GM21367 (cell line): ENCODE results near the gene STAT5A.
"Not testable (repeated sequence)": the region's sequence is repeated elsewhere in the genome, so short reads cannot be mapped to it uniquely, and the experiment has no call there.

ENCODE experiments used
- ATAC-seq: cut with Tn5 transposase; IDR thresholded peaks from one replicate; pipeline ENCODE4 v1.9.1; 2021; ENCODE audit not compliant: unreplicated experiment

STAT5A gene

DNA sequence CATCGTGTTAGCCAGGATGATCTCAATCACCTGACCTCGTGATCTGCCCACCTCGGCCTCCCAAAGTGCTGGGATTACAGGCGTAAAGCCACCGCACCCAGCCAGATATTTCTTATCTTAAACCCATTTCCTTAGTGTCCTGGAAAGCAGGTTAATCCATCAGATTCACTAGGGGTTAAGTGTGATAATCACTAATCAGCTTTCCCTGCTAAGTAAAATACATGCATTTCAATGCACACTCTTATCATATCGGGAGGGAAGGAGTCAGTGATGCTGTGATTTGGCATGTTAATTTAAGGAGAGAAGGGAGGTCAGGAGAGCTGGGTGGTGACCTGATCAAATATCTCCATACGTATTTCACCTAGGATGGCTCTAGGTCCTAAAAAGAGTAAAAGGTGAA lies 70.8 kb downstream of the STAT5A start:
- ATAC-seq = no peak

DNA sequence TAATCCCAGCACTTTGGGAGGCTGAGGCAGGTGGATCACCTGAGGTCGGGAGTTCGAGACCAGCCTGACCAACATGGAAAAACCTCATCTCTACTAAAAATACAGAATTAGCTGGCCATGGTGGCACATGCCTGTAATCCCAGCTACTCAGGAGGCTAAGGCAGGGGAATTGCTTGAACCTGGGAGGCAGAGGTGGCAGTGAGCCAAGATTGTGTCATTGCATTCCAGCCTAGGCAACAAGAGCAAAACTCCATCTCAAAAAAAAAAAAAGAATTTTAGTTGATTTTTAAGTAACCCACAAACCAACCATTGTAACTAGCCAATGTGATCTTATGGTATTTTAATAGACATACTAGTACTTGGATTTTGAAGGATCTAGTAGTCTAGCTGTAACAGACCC lies 72.1 kb downstream of the STAT5A start:
- not testable (repeated sequence) for ATAC-seq
